Skeletal muscle cell (primary cell): Measurements from ENCODE around the gene ELF3.
A peak's percentile ranks its signal among the peaks of the same experiment; 100 is the strongest.
"Not testable (repeated sequence)": the region's sequence is repeated elsewhere in the genome, so short reads cannot be mapped to it uniquely, and the experiment has no call there.

Experiments used
- DNase-seq: peaks from one replicate; pipeline ENCODE4 v3.0.0-alpha.2; 2010; ENCODE audit warnings: low read depth
- H3K4me3 ChIP-seq: 2 replicates; pipeline ENCODE4 v1.5.1; 2011; ENCODE audit warnings: low read depth, mild to moderate bottlenecking, control low read depth, low read length, moderate library complexity

The ELF3 gene

GRCh38 chr1:202029171-202029665 is 18.8 kb downstream of the ELF3 start:
- peak; percentile 55 for DNase-seq
- no peak overlapping the region for H3K4me3 ChIP-seq

- DNase-seq = no peak
These were observed 19.3 kb downstream of the ELF3 start for GRCh38 chr1:202029727-202030126.

GRCh38 chr1:202031796-202032195 is 21.4 kb downstream of the ELF3 start:
- no peak for DNase-seq
- H3K4me3 ChIP-seq = no peak overlapping the region

More at GRCh38 chr1:202029727-202030126, 19.3 kb downstream of the ELF3 start:
- no peak overlapping the region for H3K4me3 ChIP-seq

GRCh38 chr1:202034149-202034682 is 23.8 kb downstream of the ELF3 start:
- no peak overlapping the region for H3K4me3 ChIP-seq
- DNase-seq = no peak

- DNase-seq = peak; percentile 97
- no peak overlapping the region for H3K4me3 ChIP-seq
These were observed 24.5 kb downstream of the ELF3 start for GRCh38 chr1:202034683-202035462.

- no peak for DNase-seq
- H3K4me3 ChIP-seq = no peak overlapping the region
These were observed 26.4 kb downstream of the ELF3 start for GRCh38 chr1:202036595-202037387.

- DNase-seq = no peak
- H3K4me3 ChIP-seq = no peak overlapping the region
These were observed 27.4 kb downstream of the ELF3 start for GRCh38 chr1:202037706-202038296.

GRCh38 chr1:202038688-202039346 is 28.4 kb downstream of the ELF3 start:
- H3K4me3 ChIP-seq = no peak overlapping the region
- no peak for DNase-seq

- no peak for DNase-seq
- no peak overlapping the region for H3K4me3 ChIP-seq
These were observed 35.3 kb downstream of the ELF3 start for GRCh38 chr1:202045705-202046104.

- no peak overlapping the region for H3K4me3 ChIP-seq
- DNase-seq = no peak
These were observed 35.8 kb downstream of the ELF3 start for GRCh38 chr1:202046227-202046626.

GRCh38 chr1:202046748-202047708 is 36.6 kb downstream of the ELF3 start:
- no peak for DNase-seq
- no peak overlapping the region for H3K4me3 ChIP-seq

GRCh38 chr1:202047977-202048376 is 37.6 kb downstream of the ELF3 start:
- no peak overlapping the region for H3K4me3 ChIP-seq
- no peak for DNase-seq

GRCh38 chr1:202049129-202049528 is 38.7 kb downstream of the ELF3 start:
- no peak for DNase-seq
- no peak overlapping the region for H3K4me3 ChIP-seq

GRCh38 chr1:202054094-202054493 is 43.7 kb downstream of the ELF3 start:
- DNase-seq = no peak
- H3K4me3 ChIP-seq = no peak overlapping the region

GRCh38 chr1:202054673-202055072 is 44.3 kb downstream of the ELF3 start:
- not testable (repeated sequence) for DNase-seq, H3K4me3 ChIP-seq

- no peak for DNase-seq
- no peak overlapping the region for H3K4me3 ChIP-seq
These were observed 46.4 kb downstream of the ELF3 start for GRCh38 chr1:202056644-202057334.

- not testable (repeated sequence) for H3K4me3 ChIP-seq, DNase-seq
These were observed 46.9 kb downstream of the ELF3 start for GRCh38 chr1:202057335-202057704.
